T-helper 1 cell treated with Interleukin-12 subunit alpha and Interleukin-12 subunit beta and Interleukin-4 antibody, amounts not matched to agents 30 μg/mL and 1 μg/mL, for 36 hours (primary cell): ENCODE data around the gene REN.

Source experiments
- H3K27ac Mint-ChIP-seq: one replicate; pipeline ENCODE4 v1.8.0; 2021; ENCODE audit warnings: mild to moderate bottlenecking, mixed read lengths
- H3K27me3 Mint-ChIP-seq: one replicate; pipeline ENCODE4 v1.8.0; 2021; ENCODE audit warnings: low read depth, mixed read lengths
- H3K36me3 Mint-ChIP-seq: one replicate; pipeline ENCODE4 v1.8.0; 2021; ENCODE audit warnings: low read depth, mixed read lengths
- H3K4me1 Mint-ChIP-seq: one replicate; pipeline ENCODE4 v1.8.0; 2021; ENCODE audit warnings: low read depth, mixed read lengths
- H3K4me3 Mint-ChIP-seq: one replicate; pipeline ENCODE4 v1.8.0; 2021; ENCODE audit warnings: mild to moderate bottlenecking, moderate library complexity, mixed read lengths
- H3K9me3 Mint-ChIP-seq: one replicate; pipeline ENCODE4 v1.8.0; 2021; ENCODE audit warnings: mixed read lengths

The REN gene

GRCh38 chr1:204197068-204197467 is 30.9 kb upstream of the REN start:
- Mint-ChIP-seq H3K4me3 (no peak overlapping the region), H3K9me3 (peaks cover 3% of the 10 kb centered on the region), H3K4me1 (no peaks in the 10 kb centered on the region), H3K27me3 (peaks cover 7% of the 10 kb centered on the region), H3K36me3 (no peaks in the 10 kb centered on the region), H3K27ac (no peak overlapping the region)

DNA sequence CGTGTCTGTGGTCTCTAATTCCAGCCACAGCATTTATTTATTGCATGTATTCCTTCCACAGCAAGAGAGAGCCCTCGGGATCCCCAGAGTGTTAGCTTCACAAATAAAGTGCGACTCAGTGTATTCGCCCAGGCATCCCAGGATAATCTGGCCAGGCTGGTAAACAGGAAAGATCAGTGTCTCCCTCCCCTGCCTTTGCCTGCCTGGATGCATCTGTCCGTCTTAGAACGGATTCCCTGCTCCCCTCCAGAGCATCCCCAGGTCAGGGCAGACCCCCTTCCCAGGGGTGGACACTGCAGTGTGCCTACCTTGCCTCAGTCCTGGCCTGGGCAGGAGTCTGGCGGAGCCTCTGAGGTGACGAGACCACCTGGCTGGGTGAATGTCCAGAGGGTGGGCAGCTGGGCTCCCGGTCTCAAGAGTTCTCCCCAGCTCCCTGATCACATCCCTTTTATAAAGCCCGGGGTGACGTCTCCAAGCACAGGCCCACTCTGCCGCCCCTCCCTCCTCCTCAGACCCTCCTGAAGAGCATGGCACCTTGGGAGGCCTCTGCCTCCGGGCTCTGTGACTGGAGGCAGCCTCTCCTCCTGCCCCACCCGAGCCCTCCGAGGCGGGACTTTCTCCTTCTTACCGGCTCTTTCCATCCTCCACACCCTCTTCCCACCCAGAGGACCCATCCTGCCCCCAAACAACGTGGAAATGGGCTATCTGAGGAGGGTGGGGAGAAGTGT is 30.1 kb upstream of the REN start, which contains the start of gene KISS1:
Gene KISS1, minus strand, starts transcription at position 424 of the 728 bp plus-strand sequence. CDS start 3,615 bp downstream, outside the sequence.
- Mint-ChIP-seq H3K4me1 (no peaks in the 10 kb centered on the region), H3K27ac (no peak within 1 kb of the TSS), H3K36me3 (no peaks in the 10 kb centered on the region), H3K4me3 (no peak within 1 kb of the TSS), H3K27me3 (peaks cover 11% of the 10 kb centered on the region), H3K9me3 (peaks cover 3% of the 10 kb centered on the region)

GRCh38 chr1:204194771-204195170 is 28.6 kb upstream of the REN start:
- no peak overlapping the region for H3K27ac Mint-ChIP-seq
- H3K4me1 Mint-ChIP-seq: peaks cover 2% of the 10 kb centered on the region
- no peaks in the 10 kb centered on the region for H3K36me3 Mint-ChIP-seq
- peaks cover 3% of the 10 kb centered on the region for H3K9me3 Mint-ChIP-seq
- H3K4me3 Mint-ChIP-seq: no peak overlapping the region
- H3K27me3 Mint-ChIP-seq: peaks cover 18% of the 10 kb centered on the region

GRCh38 chr1:204194080-204194479 is 27.9 kb upstream of the REN start:
- no peaks in the 10 kb centered on the region for H3K36me3 Mint-ChIP-seq
- no peak overlapping the region for H3K4me3 Mint-ChIP-seq
- peaks cover 3% of the 10 kb centered on the region for H3K9me3 Mint-ChIP-seq
- H3K4me1 Mint-ChIP-seq: peaks cover 7% of the 10 kb centered on the region
- H3K27ac Mint-ChIP-seq: no peak overlapping the region
- H3K27me3 Mint-ChIP-seq: peaks cover 25% of the 10 kb centered on the region

GRCh38 chr1:204192589-204193352 is 26.6 kb upstream of the REN start:
- no peaks in the 10 kb centered on the region for H3K36me3 Mint-ChIP-seq
- H3K27me3 Mint-ChIP-seq: peaks cover 37% of the 10 kb centered on the region
- peaks cover 3% of the 10 kb centered on the region for H3K9me3 Mint-ChIP-seq
- H3K27ac Mint-ChIP-seq: no peak overlapping the region
- H3K4me1 Mint-ChIP-seq: peaks cover 14% of the 10 kb centered on the region
- no peak overlapping the region for H3K4me3 Mint-ChIP-seq

GRCh38 chr1:204192046-204192445 is 25.9 kb upstream of the REN start:
- no peak overlapping the region for H3K4me3 Mint-ChIP-seq
- H3K9me3 Mint-ChIP-seq: peaks cover 3% of the 10 kb centered on the region
- peaks cover 14% of the 10 kb centered on the region for H3K4me1 Mint-ChIP-seq
- no peaks in the 10 kb centered on the region for H3K36me3 Mint-ChIP-seq
- H3K27ac Mint-ChIP-seq: no peak overlapping the region
- peaks cover 44% of the 10 kb centered on the region for H3K27me3 Mint-ChIP-seq

DNA sequence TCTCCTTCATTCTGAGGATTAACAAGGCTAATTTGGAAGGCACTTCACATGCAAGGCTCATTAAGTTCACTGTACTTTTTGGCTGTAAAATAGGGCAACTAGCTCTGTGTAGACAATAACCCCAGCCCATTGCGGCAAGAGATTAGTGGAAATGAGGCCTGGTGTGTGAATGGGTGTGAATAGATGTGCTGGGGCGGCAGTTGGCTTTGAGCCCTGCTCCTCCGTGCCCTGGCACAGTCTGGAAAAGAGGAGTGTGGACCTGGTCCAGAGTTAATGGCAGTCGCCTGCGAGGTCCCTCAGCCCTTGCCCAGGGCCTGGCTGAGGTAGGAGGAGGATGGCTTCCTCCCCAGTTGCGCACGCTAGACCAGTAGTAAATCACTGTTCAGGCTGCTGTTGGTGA is 25.3 kb upstream of the REN start:
- Mint-ChIP-seq H3K9me3 (peaks cover 3% of the 10 kb centered on the region), H3K36me3 (no peaks in the 10 kb centered on the region), H3K27ac (no peak overlapping the region), H3K27me3 (peaks cover 49% of the 10 kb centered on the region), H3K4me1 (peaks cover 14% of the 10 kb centered on the region), H3K4me3 (no peak overlapping the region)

DNA sequence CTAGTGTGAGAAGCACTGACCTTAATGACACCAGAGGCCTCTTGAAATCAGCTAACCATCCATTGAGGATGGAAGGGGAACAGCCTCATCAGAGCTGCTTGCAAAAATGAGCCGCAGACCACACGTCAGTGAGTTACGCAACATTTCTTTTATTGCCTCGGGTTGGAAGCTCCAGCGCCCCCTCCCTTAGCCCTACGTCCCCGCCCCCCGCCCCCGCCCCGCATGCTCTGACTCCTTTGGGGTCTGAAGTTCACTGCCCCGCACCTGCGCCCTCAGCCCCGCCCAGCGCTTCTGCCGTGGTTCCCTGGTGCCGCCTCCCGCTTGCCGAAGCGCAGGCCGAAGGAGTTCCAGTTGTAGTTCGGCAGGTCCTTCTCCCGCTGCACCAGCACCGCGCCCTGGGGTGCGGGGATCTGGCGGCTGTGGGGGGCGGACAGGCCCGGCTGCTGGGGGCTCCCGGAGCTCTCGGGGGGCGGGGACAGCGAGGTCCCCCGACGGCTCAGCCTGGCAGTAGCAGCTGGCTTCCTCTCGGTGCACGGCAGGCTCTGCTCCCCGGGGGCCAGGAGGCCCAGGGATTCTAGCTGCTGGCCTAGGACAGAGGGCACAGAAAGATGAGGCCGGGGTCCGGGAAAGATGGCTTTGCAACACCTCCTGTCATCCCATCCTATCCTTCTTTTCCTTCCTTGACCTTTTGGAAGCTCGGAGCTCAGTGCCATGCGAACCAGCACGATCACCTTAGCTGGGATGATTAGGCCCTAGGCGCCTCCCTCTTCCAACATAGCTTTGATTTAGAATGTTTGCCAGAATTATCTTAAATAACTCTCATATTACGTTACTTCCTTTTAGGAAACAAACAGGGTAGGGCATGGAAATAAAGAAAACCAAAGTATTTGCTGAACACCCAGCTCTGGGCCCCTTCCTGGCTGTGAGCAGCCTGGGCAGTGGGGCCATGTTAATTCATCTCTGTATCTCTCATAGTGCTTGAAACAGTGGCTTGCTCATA is 24.4 kb upstream of the REN start:
- Mint-ChIP-seq H3K9me3 (peaks cover 3% of the 10 kb centered on the region), H3K27me3 (peaks cover 55% of the 10 kb centered on the region), H3K36me3 (no peaks in the 10 kb centered on the region), H3K4me1 (peaks cover 14% of the 10 kb centered on the region), H3K27ac (no peak overlapping the region), H3K4me3 (no peak overlapping the region)

GRCh38 chr1:204188959-204189639 is 23.0 kb upstream of the REN start:
- no peaks in the 10 kb centered on the region for H3K36me3 Mint-ChIP-seq
- no peak overlapping the region for H3K27ac Mint-ChIP-seq
- H3K4me1 Mint-ChIP-seq: peaks cover 14% of the 10 kb centered on the region
- no peaks in the 10 kb centered on the region for H3K9me3 Mint-ChIP-seq
- H3K27me3 Mint-ChIP-seq: peaks cover 56% of the 10 kb centered on the region
- H3K4me3 Mint-ChIP-seq: no peak overlapping the region

- Mint-ChIP-seq H3K4me1 (peaks cover 14% of the 10 kb centered on the region), H3K4me3 (no peak overlapping the region), H3K27ac (no peak overlapping the region), H3K9me3 (no peaks in the 10 kb centered on the region), H3K27me3 (peaks cover 52% of the 10 kb centered on the region), H3K36me3 (no peaks in the 10 kb centered on the region)
These were observed 20.5 kb upstream of the REN start for GRCh38 chr1:204186597-204186996.

DNA sequence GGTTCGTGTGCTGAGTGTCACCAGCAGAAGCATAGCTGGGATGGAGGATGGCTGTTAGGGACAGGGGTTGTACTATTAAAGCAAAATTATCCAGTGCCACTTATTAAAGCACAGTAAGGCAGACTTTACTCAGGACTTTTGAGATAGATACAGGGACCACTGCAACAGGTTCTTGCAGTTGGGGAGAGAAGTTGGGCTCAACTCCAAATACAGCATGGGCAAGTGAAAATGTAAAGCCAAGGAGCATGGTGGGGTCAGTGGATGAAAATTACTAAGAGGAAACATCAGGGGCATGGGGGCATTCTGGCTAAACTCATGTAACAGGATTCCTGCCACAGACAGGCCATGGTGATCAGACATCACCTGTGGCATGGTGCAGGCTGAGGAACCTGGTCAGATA is 15.0 kb upstream of the REN start:
- no peak overlapping the region for H3K4me3 Mint-ChIP-seq
- no peaks in the 10 kb centered on the region for H3K36me3 Mint-ChIP-seq
- H3K27me3 Mint-ChIP-seq: peaks cover 6% of the 10 kb centered on the region
- no peaks in the 10 kb centered on the region for H3K4me1 Mint-ChIP-seq
- H3K27ac Mint-ChIP-seq: no peak overlapping the region
- H3K9me3 Mint-ChIP-seq: no peaks in the 10 kb centered on the region

DNA sequence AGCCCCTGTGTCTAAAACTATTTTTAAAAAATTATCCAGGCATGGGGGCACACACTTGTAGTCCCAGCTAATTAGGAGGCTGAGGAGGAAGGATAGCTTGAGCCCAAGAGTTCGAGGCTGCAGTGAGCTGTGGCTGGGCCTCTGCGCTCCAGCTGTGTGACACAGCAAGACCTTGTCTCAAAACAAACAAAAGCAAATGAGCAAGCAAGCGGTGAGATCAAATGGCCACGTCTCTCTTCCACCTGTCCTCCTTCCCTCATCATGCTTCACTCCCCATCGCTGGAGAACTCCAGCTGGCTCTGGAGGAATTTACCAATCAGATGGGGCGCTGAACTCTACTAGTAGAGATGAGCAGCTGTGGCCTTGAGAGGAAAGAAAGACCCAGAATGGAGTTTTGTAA is 14.0 kb upstream of the REN start:
- Mint-ChIP-seq H3K36me3 (no peaks in the 10 kb centered on the region), H3K27me3 (no peaks in the 10 kb centered on the region), H3K4me1 (no peaks in the 10 kb centered on the region), H3K27ac (no peak overlapping the region), H3K4me3 (no peak overlapping the region), H3K9me3 (no peaks in the 10 kb centered on the region)

- Mint-ChIP-seq H3K4me3 (no peak overlapping the region), H3K27me3 (no peaks in the 10 kb centered on the region), H3K4me1 (no peaks in the 10 kb centered on the region), H3K36me3 (no peaks in the 10 kb centered on the region), H3K9me3 (peaks cover 1% of the 10 kb centered on the region), H3K27ac (no peak overlapping the region)
These were observed 12.5 kb upstream of the REN start for GRCh38 chr1:204178487-204179281.
